Ascending aorta (tissue), 2 donors: ENCODE data around the gene IQSEC3. TPM values are rescaled to one million over a fixed set of nuclear protein-coding genes. Genes with fewer than 3 reads are reported as not detected.
A peak's percentile ranks its signal among the peaks of the same experiment; 100 is the strongest.

Experiments used
- DNase-seq, 2 donors: peaks; one replicate each; pipeline ENCODE4 v3.0.0-alpha.2; 2019; ENCODE audit warnings: low spot score in 2 of 2
- H3K27ac ChIP-seq, 2 donors: fragments of 200-600 bp; sonication (generic); one replicate each; pipeline ENCODE4 v1.5.1; 2016 to 2017; ENCODE audit warnings: mild to moderate bottlenecking in 1 of 2
- H3K27me3 ChIP-seq: fragments of 200-600 bp; sonication (generic); one replicate; pipeline ENCODE4 v1.5.1; 2017
- H3K36me3 ChIP-seq, 2 donors: fragments of 200-600 bp; sonication (generic); one replicate each; pipeline ENCODE4 v1.5.1; 2016
- H3K4me1 ChIP-seq, 2 donors: fragments of 200-600 bp; sonication (generic); one replicate each; pipeline ENCODE4 v1.5.1; 2016 to 2017; ENCODE audit warnings: mild to moderate bottlenecking in 1 of 2
- H3K4me3 ChIP-seq, 2 donors: fragments of 200-600 bp; sonication (generic); one replicate each; pipeline ENCODE4 v1.5.1; 2016 to 2017; ENCODE audit warnings: mild to moderate bottlenecking in 1 of 2
- H3K9me3 ChIP-seq, 2 donors: fragments of 200-600 bp; sonication (generic); one replicate each; pipeline ENCODE4 v1.5.1; 2016
- CTCF ChIP-seq, 3 experiments: fragments of 200-600 bp in 2 of 3; fragments of 450-650 bp in 1 of 3; sonication (generic) in 2 of 3; IDR thresholded peaks; one replicate each; pipeline ENCODE4 v1.5.1; 2016 to 2019; ENCODE audit warnings: antibody characterized with exemption in 3 of 3, mild to moderate bottlenecking in 1 of 3, moderate library complexity in 1 of 3
- intact Hi-C: fragments of 100-400 bp; cut with DNase I; formaldehyde crosslinking; loops from one replicate; pipeline ENCODE4 v1.15.1; 2023
- total RNA-seq: library from RNA; depleted of rRNA; stranded (reverse); fragments of >200 nt; gene quantifications from one replicate; pipeline ENCODE4 v1.1.0, GENCODE V29; 2016

IQSEC3 gene
- total RNA-seq, 1 donor from 2014 or later: 0.53 TPM

GRCh38 chr12:180445-180844, 113.9 kb downstream of the IQSEC3 start:
- DNase-seq: peak in 1 of 2 donors; percentile 36
- no peaks in the 10 kb centered on the region for H3K36me3 ChIP-seq
- no peak for TF ChIP-seq CTCF (IDR thresholded peaks at IDR 0.05)
- intact Hi-C loops: no loop called here
- H3K4me3 ChIP-seq: no peak overlapping the region
- no peaks in the 10 kb centered on the region for H3K9me3 ChIP-seq
- no peak overlapping the region for H3K27ac ChIP-seq
- H3K27me3 ChIP-seq: no peaks in the 10 kb centered on the region
- peaks cover 2 to 5% of the 10 kb centered on the region in 2 donors for H3K4me1 ChIP-seq

GRCh38 chr12:181921-182320, 115.4 kb downstream of the IQSEC3 start:
- H3K9me3 ChIP-seq: no peaks in the 10 kb centered on the region
- no peak for DNase-seq
- H3K27me3 ChIP-seq: no peaks in the 10 kb centered on the region
- no peak overlapping the region for H3K27ac ChIP-seq
- H3K4me3 ChIP-seq: no peak overlapping the region
- H3K36me3 ChIP-seq: no peaks in the 10 kb centered on the region
- peaks cover 0 to 2% of the 10 kb centered on the region in 2 donors for H3K4me1 ChIP-seq
- no peak for TF ChIP-seq CTCF (IDR thresholded peaks at IDR 0.05)
- intact Hi-C loops: no loop called here

GRCh38 chr12:182381-182892, 115.9 kb downstream of the IQSEC3 start:
- no peak overlapping the region for H3K27ac ChIP-seq
- no peak for TF ChIP-seq CTCF (IDR thresholded peaks at IDR 0.05)
- no peak for DNase-seq

GRCh38 chr12:184811-185575, 118.4 kb downstream of the IQSEC3 start:
- Histone ChIP-seq H3K9me3 (no peaks in the 10 kb centered on the region), H3K4me1 (peaks cover 0 to 3% of the 10 kb centered on the region in 2 donors), H3K27me3 (no peaks in the 10 kb centered on the region), H3K4me3 (no peak overlapping the region), H3K27ac (no peak overlapping the region), H3K36me3 (no peaks in the 10 kb centered on the region)
- intact Hi-C loops: no loop called here
- TF ChIP-seq CTCF (IDR thresholded peaks at IDR 0.05): no peak
- no peak for DNase-seq

More at GRCh38 chr12:182381-182892, 115.9 kb downstream of the IQSEC3 start:
- Histone ChIP-seq H3K4me3 (no peak overlapping the region), H3K36me3 (no peaks in the 10 kb centered on the region), H3K9me3 (no peaks in the 10 kb centered on the region), H3K4me1 (no peaks in the 10 kb centered on the region), H3K27me3 (no peaks in the 10 kb centered on the region)
- intact Hi-C loops: no loop called here

- H3K27me3 ChIP-seq: no peaks in the 10 kb centered on the region
- no peak for TF ChIP-seq CTCF (IDR thresholded peaks at IDR 0.05)
- peaks cover 0 to 3% of the 10 kb centered on the region in 2 donors for H3K4me1 ChIP-seq
- no peak for DNase-seq
- H3K4me3 ChIP-seq: no peak overlapping the region
- intact Hi-C loops: no loop called here
- H3K27ac ChIP-seq: no peak overlapping the region
- no peaks in the 10 kb centered on the region for H3K9me3 ChIP-seq
- H3K36me3 ChIP-seq: no peaks in the 10 kb centered on the region
These were observed 119.0 kb downstream of the IQSEC3 start for GRCh38 chr12:185576-185955.
